ENCODE data around the gene PLAA.
A peak's percentile ranks its signal among the peaks of the same experiment; 100 is the strongest.

Gene PLAA

DNA sequence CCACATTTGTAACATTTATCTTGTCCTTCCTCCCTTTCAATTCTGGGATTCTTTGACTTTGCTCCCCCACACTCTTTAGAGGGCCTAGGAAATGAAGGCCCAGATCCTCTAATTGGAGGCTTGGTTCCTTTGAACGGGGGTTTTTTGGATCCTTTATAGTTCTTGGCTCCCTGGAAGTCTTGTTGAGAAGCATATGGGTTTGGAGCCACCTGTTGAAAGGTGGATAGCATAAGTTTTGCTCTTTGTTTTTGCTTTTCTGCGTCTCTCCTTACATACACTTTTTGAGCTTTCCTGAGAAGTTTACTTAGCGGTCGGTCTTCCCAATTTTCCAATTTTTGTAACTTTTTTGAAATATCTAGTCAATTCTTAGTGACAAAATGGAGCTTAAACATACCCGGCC is 26.9 kb upstream of the PLAA start:
- TF ChIP-seq, protein P1, sequence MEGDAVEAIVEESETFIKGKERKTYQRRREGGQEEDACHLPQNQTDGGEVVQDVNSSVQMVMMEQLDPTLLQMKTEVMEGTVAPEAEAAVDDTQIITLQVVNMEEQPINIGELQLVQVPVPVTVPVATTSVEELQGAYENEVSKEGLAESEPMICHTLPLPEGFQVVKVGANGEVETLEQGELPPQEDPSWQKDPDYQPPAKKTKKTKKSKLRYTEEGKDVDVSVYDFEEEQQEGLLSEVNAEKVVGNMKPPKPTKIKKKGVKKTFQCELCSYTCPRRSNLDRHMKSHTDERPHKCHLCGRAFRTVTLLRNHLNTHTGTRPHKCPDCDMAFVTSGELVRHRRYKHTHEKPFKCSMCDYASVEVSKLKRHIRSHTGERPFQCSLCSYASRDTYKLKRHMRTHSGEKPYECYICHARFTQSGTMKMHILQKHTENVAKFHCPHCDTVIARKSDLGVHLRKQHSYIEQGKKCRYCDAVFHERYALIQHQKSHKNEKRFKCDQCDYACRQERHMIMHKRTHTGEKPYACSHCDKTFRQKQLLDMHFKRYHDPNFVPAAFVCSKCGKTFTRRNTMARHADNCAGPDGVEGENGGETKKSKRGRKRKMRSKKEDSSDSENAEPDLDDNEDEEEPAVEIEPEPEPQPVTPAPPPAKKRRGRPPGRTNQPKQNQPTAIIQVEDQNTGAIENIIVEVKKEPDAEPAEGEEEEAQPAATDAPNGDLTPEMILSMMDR (IDR thresholded peaks at IDR 0.05; ENCODE audit: unreplicated experiment in 3 of 3), result no peak
- H3K4me3 Mint-ChIP-seq, result no peak overlapping the region
- H3K4me1 Mint-ChIP-seq, result peaks cover 19% of the 10 kb centered on the region
- H3K36me3 Mint-ChIP-seq (ENCODE audit: low read depth), result peaks cover 48% of the 10 kb centered on the region
- H3K27ac Mint-ChIP-seq, result no peak overlapping the region
- peaks cover 6% of the 10 kb centered on the region for H3K9me3 Mint-ChIP-seq
- no peaks in the 10 kb centered on the region for H3K27me3 Mint-ChIP-seq (ENCODE audit: low read depth)

DNA sequence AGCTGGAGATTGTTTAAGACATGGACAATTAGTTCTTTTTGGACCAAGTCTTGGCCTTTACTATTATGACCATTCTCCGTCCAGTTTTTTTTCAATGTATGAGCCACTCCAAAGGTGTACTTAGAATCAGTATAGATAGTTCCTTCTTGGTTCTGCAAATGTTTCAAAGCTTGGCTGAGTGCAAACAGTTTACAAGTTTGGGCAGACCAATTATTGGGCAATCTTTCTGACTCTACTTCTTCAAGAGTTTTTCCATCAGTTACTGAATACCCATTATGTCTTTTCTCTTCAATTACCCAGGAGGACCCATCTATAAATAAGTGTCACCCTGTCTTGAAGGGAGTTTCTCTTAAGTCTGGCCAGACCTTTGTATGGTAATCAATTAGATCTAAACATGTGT is 24.7 kb upstream of the PLAA start:
- Mint-ChIP-seq H3K27me3 (ENCODE audit: low read depth) (no peaks in the 10 kb centered on the region), H3K9me3 (peaks cover 19% of the 10 kb centered on the region), H3K36me3 (ENCODE audit: low read depth) (peaks cover 68% of the 10 kb centered on the region), H3K4me3 (no peak overlapping the region), H3K4me1 (peaks cover 18% of the 10 kb centered on the region), H3K27ac (no peak overlapping the region)
- TF ChIP-seq, protein P1 (IDR thresholded peaks at IDR 0.05; ENCODE audit: unreplicated experiment in 3 of 3), result no peak

DNA sequence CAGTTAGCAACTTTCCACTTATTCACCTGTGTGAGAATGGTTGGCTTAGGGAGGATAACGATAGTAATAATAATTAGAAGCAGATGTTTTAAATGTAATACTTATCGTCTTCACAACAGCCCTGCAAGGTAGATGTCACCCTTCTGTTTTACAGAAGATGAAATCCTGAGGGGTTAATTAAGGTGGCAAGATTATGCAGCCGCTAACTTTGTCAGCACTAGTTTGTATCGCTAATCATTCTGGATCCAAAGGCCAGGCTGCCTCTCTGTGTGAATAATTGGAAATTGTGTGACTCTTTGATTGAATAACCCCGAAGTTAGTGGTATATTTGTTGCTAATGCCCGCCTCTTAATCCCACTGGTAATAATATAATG is 9.8 kb upstream of the PLAA start:
- Mint-ChIP-seq H3K9me3 (no peaks in the 10 kb centered on the region), H3K4me1 (peaks cover 10% of the 10 kb centered on the region)
- TF ChIP-seq, protein P1 (IDR thresholded peaks at IDR 0.05; ENCODE audit: unreplicated experiment in 3 of 3), result no peak

DNA sequence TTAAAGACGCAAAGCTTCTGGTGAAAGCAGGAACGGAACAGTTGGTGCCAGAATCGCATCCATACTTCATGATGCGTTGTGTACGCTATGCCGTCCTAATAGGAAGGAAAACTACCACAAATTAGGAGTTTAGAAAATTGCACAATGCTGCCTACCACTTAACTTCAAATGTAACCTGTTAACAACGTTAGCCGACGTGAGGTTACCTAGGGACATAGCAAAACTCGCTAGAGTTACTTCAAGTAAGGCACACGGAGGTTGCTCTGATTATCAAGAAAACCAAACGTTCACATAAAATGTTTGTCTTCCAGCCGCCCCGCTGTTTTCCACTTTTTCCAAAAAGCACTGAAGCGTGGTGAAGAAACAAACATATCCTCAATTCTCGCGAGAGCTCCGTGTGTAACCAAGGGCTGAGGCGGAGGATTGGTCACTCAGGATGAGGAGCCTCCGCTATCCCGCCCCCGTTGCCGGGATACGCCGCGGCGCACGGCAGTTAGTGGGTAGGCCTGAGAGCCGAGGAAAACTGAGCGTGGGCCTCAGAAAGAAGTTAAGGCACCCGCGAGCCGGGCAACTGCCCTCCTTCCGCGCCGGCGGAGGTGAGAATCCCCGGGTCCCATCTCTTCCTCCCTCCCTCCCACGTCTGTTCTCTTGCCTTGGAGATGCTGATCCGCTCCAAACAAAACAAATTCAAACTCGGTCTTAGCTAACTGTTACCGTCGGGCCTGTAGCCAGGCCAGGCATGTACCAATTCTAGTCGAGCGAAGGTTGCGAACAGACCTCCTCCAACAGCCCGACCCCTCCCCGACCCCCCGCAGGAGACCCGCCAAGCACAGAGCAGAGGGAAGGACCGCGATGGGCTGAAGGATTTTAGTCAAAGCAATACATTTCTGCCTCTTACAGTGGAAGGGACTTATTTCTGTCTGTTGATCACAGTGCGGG is 9.1 kb upstream of the PLAA start, which contains the start of gene IFT74:
Gene IFT74 (plus strand): TSS at position 492 of the 939 bp plus-strand sequence. CDS start 5,556 bp downstream, outside the sequence.
- H3K27ac Mint-ChIP-seq, result peak within 1 kb of the TSS; percentile 99 to 100 (median 100)
- peaks cover 10% of the 10 kb centered on the region for H3K4me1 Mint-ChIP-seq

More for the DNA sequence above, 9.8 kb upstream of the PLAA start:
- H3K27ac Mint-ChIP-seq, result peak overlapping the region; percentile 99 to 100 (median 100)
- peaks cover 13% of the 10 kb centered on the region for H3K36me3 Mint-ChIP-seq (ENCODE audit: low read depth)
- H3K4me3 Mint-ChIP-seq, result peak overlapping the region; percentile 93 to 98 (median 96)
- no peaks in the 10 kb centered on the region for H3K27me3 Mint-ChIP-seq (ENCODE audit: low read depth)

DNA sequence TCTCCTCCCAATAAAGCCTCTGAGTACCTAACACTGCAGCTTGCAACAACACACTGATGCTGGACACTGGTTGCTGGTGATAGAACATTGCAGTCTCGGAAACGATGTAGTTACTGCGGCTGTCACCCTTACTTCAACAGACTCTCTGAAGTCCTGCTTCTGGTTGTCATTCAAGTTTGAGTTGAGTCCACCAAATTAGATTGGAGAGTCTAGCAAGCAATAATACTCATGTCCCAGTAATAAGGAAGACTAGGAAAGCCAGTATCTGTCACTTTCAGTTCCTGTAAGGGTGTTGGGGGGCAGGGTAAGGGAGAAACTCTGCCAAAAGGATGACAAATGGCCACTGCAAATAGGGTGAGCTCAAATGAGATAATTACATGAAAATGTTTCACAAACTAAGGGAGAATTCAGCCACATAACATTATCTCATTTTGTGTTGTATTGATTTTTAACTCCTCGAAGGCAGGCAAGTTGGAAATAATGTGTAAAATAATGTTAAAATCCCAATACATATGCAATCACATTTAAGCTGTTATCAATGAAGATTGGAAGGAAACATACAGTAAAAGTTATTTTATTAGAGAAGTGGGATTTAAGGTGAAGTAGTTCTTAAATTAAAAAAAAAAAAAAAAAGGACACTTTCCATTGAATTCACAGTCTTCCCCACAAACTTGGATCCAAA is 8.3 kb upstream of the PLAA start:
- peak overlapping the region; percentile 93 to 98 (median 96) for H3K4me3 Mint-ChIP-seq
- H3K27me3 Mint-ChIP-seq (ENCODE audit: low read depth), result no peaks in the 10 kb centered on the region
- H3K4me1 Mint-ChIP-seq, result peaks cover 10% of the 10 kb centered on the region
- no peaks in the 10 kb centered on the region for H3K9me3 Mint-ChIP-seq
- peak overlapping the region; percentile 99 to 100 (median 100) for H3K27ac Mint-ChIP-seq
- TF ChIP-seq, protein P1 (IDR thresholded peaks at IDR 0.05; ENCODE audit: unreplicated experiment in 3 of 3), result no peak
- peaks cover 7% of the 10 kb centered on the region for H3K36me3 Mint-ChIP-seq (ENCODE audit: low read depth)

More for the DNA sequence above, 9.1 kb upstream of the PLAA start, which contains the start of gene IFT74:
- H3K9me3 Mint-ChIP-seq, result no peaks in the 10 kb centered on the region
- H3K27me3 Mint-ChIP-seq (ENCODE audit: low read depth), result no peaks in the 10 kb centered on the region
- peak within 1 kb of the TSS; percentile 93 to 98 (median 96) for H3K4me3 Mint-ChIP-seq
- peaks cover 7% of the 10 kb centered on the region for H3K36me3 Mint-ChIP-seq (ENCODE audit: low read depth)
- TF ChIP-seq, protein P1 (IDR thresholded peaks at IDR 0.05; ENCODE audit: unreplicated experiment in 3 of 3), result no peak
